ENCODE data around the gene PDK1. TPM values are rescaled to one million over a fixed set of nuclear protein-coding genes. Genes with fewer than 3 reads are reported as not detected.
"Not testable (repeated sequence)": the region's sequence is repeated elsewhere in the genome, so short reads cannot be mapped to it uniquely, and the experiment has no call there.

The PDK1 gene
- total and polyA plus RNA-seq, 11 donors = 6.7 to 69.0 (median 49.5) TPM

DNA sequence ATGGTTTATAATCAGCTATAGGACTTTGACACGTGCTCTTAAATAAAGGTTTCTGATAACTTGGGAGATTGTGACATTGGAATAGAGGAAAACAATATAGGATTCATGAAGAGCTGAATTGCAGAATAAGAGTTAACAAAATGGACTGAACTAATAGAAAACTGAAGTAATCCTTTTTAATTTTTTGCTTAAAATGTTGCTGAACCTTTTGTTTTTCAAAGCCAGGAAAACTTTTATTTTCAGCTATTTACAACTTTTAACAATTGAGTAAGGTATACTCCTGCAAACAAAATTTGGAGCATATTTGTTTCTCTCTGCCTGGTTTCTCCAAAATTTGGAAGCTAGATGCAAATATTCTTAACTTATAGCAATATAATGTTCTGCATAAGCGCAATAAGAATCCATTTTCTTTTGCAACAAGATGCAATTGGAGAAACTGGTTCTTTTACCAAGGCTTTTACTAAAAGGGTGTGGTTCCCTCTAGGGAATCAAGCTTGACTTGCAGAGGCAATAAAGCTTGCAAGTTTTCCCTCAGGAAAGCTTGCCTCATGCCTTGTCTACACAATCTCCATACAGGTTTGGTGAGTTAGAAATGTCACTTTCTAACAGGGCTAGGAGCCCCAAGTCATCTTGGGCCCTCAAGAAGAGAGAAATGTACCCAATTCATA, 10.3 kb upstream of the PDK1 start:
- peaks cover 0 to 7% (median 0%) of the 10 kb centered on the region in 12 donors for H3K9me3 ChIP-seq
- intact Hi-C loops (cut with DNase I) = no loop called here
- H3K27me3 ChIP-seq = no peaks in the 10 kb centered on the region
- H3K36me3 ChIP-seq = no peaks in the 10 kb centered on the region
- no peak overlapping the region for H3K27ac ChIP-seq
- WGBS, 4 donors = 64 to 98% (median 96%) methylated on average over 2 of the region's 2 CpGs
- H3K4me3 ChIP-seq = no peak overlapping the region
- peaks cover 0 to under 1% (median 0%) of the 10 kb centered on the region in 12 donors for H3K4me1 ChIP-seq
- TF ChIP-seq, protein P1, sequence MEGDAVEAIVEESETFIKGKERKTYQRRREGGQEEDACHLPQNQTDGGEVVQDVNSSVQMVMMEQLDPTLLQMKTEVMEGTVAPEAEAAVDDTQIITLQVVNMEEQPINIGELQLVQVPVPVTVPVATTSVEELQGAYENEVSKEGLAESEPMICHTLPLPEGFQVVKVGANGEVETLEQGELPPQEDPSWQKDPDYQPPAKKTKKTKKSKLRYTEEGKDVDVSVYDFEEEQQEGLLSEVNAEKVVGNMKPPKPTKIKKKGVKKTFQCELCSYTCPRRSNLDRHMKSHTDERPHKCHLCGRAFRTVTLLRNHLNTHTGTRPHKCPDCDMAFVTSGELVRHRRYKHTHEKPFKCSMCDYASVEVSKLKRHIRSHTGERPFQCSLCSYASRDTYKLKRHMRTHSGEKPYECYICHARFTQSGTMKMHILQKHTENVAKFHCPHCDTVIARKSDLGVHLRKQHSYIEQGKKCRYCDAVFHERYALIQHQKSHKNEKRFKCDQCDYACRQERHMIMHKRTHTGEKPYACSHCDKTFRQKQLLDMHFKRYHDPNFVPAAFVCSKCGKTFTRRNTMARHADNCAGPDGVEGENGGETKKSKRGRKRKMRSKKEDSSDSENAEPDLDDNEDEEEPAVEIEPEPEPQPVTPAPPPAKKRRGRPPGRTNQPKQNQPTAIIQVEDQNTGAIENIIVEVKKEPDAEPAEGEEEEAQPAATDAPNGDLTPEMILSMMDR (IDR thresholded peaks at IDR 0.05) = no peak
- TF ChIP-seq POLR2A (IDR thresholded peaks at IDR 0.05) = no peak
- no peak for ATAC-seq
- DNase-seq = no peak

DNA sequence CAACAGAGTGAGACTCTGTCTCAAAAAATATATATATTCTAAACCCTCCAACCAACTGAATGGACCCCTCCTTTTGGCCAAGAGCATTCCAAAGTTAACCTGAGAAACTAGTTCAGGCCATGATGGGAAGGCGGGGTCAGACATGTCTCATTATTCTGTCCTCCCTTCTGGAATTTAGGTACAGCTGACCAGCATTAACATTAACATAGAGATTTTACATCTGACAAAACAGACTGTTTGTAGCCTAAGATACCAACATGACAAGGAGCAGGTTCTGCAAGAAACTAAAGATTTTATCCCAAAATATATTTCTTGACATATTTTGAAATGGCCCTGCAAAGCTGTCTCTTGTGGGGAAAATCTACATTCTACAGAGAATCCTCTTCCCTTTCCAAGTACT, 6.8 kb upstream of the PDK1 start:
- H3K4me1 ChIP-seq = peaks cover 0 to 7% (median 0%) of the 10 kb centered on the region in 12 donors
- no peak overlapping the region for H3K27ac ChIP-seq
- H3K36me3 ChIP-seq = no peaks in the 10 kb centered on the region
- no peaks in the 10 kb centered on the region for H3K27me3 ChIP-seq
- H3K4me3 ChIP-seq = no peak overlapping the region
- ATAC-seq = no peak
- DNase-seq = no peak
- TF ChIP-seq, protein P1 (IDR thresholded peaks at IDR 0.05) = no peak
- TF ChIP-seq POLR2A (IDR thresholded peaks at IDR 0.05) = no peak
- peaks cover 0 to 7% (median 0%) of the 10 kb centered on the region in 12 donors for H3K9me3 ChIP-seq
- intact Hi-C loops (cut with DNase I) = no loop called here
- WGBS, 4 donors = 89 to 100% (median 98%) methylated on average over 1 of the region's 1 CpG

DNA sequence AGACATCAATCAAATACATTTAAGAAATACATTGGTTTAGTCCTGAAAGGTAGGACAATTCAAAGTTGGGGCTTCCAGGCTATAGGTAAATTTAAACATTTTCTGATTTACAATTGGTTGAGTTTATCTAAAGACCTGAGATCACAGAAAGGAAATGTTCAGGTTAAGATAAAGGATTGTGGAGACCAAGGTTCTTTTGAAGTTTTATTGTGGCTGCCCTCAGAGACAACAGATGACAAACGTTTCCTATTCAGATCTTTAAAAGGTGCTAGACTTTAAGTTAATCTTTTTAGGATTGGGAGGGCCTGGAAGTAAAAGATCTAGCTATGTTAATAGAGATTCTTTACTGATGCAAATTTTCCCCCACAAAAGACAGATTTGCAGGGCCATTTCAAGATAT, 6.1 kb upstream of the PDK1 start:
- H3K4me3 ChIP-seq; H3K27ac ChIP-seq; H3K9me3 ChIP-seq; H3K27me3 ChIP-seq; ATAC-seq; DNase-seq; H3K36me3 ChIP-seq; intact Hi-C loops (cut with DNase I); H3K4me1 ChIP-seq: not testable (repeated sequence)
- 66 to 75% (median 71%) methylated on average over 1 of the region's 1 CpG for WGBS, 4 donors

DNA sequence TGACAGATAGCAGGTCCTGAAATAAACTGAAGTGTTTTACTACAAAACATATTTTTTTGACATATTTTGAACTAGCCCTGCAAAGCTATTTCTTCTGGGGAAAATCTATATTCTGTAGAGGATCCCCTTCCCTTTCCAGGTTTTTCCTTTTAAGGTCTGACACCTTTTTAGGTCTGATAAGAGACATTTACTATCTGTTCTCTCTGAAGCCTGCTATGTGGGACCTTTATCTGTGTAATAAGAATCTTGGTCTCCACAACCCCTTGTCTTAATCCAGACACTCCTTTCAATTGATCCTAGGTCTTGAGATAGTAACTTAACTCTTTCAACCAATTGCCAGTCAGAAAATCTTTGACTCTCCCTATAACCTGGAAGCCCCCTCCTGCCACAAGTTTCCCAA, 5.5 kb upstream of the PDK1 start:
- Histone ChIP-seq H3K9me3 (peaks cover 0 to 5% (median 0%) of the 10 kb centered on the region in 12 donors), H3K27ac (no peak overlapping the region), H3K36me3 (no peaks in the 10 kb centered on the region), H3K27me3 (no peaks in the 10 kb centered on the region), H3K4me1 (peaks cover 0 to 14% (median 3%) of the 10 kb centered on the region in 12 donors), H3K4me3 (no peak overlapping the region)
- ATAC-seq = no peak
- no peak for DNase-seq
- TF ChIP-seq, protein P1 (IDR thresholded peaks at IDR 0.05) = no peak
- TF ChIP-seq POLR2A (IDR thresholded peaks at IDR 0.05) = no peak
- intact Hi-C loops (cut with DNase I) = no loop called here

DNA sequence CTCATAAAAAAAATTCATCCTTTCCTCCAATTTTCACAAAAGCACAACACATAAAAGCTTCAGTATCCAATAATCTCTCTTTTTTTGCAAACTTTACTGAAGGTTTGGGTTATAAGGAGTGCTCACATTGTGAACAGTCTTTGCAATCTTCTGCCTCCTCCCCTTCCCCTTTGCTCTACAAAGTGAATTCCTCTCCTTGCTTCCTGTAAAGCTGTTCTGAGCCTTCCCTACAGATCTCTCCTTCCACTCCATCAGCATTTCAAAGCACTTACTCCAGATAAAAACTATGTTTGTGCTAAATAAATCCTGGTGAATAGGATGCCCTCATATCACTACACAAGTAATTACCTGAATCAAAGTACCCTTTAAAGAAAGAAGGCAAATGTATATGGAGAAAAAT, 4.6 kb upstream of the PDK1 start:
- DNase-seq (no peak), ATAC-seq (no peak)
- H3K4me1 ChIP-seq = peaks cover 0 to 14% (median 3%) of the 10 kb centered on the region in 12 donors
- H3K9me3 ChIP-seq = no peaks in the 10 kb centered on the region
- no peaks in the 10 kb centered on the region for H3K27me3 ChIP-seq
- TF ChIP-seq POLR2A (IDR thresholded peaks at IDR 0.05) = no peak
- TF ChIP-seq, protein P1 (IDR thresholded peaks at IDR 0.05) = no peak
- H3K27ac ChIP-seq = no peak overlapping the region
- H3K36me3 ChIP-seq = no peaks in the 10 kb centered on the region
- intact Hi-C loops (cut with DNase I) = no loop called here
- no peak overlapping the region for H3K4me3 ChIP-seq

All from heart left ventricle (tissue), 16 donors.